GM12891 (cell line): ENCODE measurements around the gene CRCP.
"Not testable (repeated sequence)": the region's sequence is repeated elsewhere in the genome, so short reads cannot be mapped to it uniquely, and the experiment has no call there.

Source experiments
- DNase-seq: peaks from one replicate; pipeline ENCODE4 v3.0.0; 2011; ENCODE audit warnings: low spot score; ENCODE audit not compliant: insufficient read length
- FAIRE-seq: peaks from 2 replicates; lab custom pipeline; 2011; peaks lifted over from hg19 to GRCh38; lab: Jason Lieb, UNC
- PAX5 ChIP-seq: IDR thresholded peaks from 2 replicates; pipeline ENCODE4 v1.6.1; 2011; ENCODE audit warnings: low read length, moderate library complexity, mild to moderate bottlenecking; ENCODE audit not compliant: insufficient read depth, severe bottlenecking
- POLR2A ChIP-seq: IDR thresholded peaks from 2 replicates; pipeline ENCODE4 v1.6.1; 2011; ENCODE audit warnings: low read depth, low read length, control low read depth
- POLR2AphosphoS5 ChIP-seq: IDR thresholded peaks from 2 replicates; pipeline ENCODE4 v1.6.1; 2011; ENCODE audit warnings: low read depth, low read length, control low read depth
- POU2F2 ChIP-seq: IDR thresholded peaks from 2 replicates; pipeline ENCODE4 v1.6.1; 2011; ENCODE audit warnings: low read depth, mild to moderate bottlenecking, control low read depth, low read length, moderate library complexity
- SPI1 ChIP-seq: IDR thresholded peaks from 2 replicates; pipeline ENCODE4 v1.6.1; 2011; ENCODE audit warnings: low read depth, low read length, control low read depth
- TAF1 ChIP-seq: IDR thresholded peaks from 2 replicates; pipeline ENCODE4 v1.6.1; 2011; ENCODE audit warnings: low read depth, low read length, control low read depth

The CRCP gene

DNA sequence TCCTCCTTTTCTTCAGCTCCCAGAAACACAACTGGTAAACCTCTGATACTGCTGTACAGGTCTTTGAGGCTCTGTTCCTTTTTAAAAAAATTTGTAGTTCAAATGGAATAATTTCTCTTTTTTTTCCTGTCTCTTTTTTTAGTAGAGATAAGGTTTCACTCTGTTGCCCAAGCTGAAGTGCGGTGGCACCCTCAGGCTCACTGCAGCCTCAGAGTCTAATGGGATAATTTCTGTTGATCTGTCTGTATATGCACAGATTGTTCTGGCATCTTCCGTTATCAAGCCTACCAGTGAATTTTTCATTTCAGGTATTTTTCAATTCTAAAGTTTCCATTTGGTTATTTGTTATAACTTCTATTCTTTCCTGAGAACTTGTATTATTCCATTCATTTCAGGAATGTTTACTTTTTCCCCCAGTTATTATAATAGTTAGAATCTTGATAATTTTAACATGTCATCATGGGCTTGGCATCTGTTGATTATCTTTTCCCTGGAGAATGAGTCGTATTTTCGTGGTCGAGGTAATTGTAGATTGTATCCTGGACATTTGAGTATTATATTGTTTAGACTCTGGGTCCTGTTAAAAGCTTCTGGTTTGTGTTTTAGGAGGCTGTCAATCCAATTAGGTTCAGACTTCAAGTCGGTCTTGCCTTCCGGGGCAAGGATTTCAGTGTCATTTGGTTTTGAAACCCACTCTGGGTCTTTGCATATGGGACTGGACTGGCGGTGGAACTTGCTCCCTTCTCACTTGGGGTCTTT lies 24.5 kb downstream of the CRCP start:
- FAIRE-seq (no peak), DNase-seq (no peak)
- TF ChIP-seq SPI1 (no peak), POLR2A (no peak), TAF1 (no peak), POU2F2 (no peak), PAX5 (no peak), POLR2AphosphoS5 (no peak)

DNA sequence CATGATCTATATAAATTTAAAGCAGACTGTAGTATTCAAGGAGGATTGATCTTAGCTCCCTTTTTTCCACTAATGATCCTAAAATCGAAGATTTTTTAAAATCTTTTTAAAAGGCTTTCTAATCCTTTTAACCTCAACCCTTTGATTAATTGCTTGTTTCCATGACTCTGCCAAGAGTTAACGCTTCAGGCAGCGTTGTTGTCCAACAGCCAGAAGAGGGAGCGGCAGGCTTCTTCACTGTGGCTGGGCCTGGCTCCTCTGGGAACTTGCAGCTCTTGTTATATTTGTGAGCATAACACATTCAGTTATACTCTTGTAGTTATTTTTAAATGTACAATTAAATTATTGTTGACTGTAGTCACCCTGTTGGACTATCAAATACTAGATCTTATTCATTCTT lies 26.3 kb downstream of the CRCP start:
- no peak for DNase-seq
- FAIRE-seq, result no peak
- TF ChIP-seq SPI1, result no peak
- TF ChIP-seq TAF1, result no peak
- TF ChIP-seq PAX5, result no peak
- no peak for TF ChIP-seq POLR2AphosphoS5
- no peak for TF ChIP-seq POU2F2
- TF ChIP-seq POLR2A, result no peak

DNA sequence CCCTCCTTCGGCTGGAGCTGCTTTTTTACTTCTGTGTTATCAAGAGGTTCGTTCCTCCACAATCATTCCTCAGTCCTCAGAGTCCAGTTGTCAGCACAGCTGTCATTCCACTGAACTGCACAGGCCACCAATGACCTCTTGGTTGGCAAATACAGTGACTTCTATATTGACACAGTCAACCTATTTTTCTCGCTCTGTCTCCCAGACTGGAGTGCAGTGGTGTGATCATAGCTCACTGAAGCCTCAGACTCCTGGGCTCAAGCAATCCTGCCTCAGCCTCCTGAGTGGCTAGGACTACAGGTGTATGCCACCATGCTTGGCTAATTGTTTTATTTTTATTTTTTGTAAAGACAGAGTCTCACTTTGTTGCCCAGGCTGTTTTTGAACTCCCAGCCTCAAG lies 27.7 kb downstream of the CRCP start:
- no peak for TF ChIP-seq POLR2AphosphoS5
- TF ChIP-seq SPI1, result no peak
- no peak for TF ChIP-seq POLR2A
- no peak for TF ChIP-seq POU2F2
- TF ChIP-seq TAF1, result no peak
- TF ChIP-seq PAX5, result no peak
- DNase-seq (no peak), FAIRE-seq (no peak)

DNA sequence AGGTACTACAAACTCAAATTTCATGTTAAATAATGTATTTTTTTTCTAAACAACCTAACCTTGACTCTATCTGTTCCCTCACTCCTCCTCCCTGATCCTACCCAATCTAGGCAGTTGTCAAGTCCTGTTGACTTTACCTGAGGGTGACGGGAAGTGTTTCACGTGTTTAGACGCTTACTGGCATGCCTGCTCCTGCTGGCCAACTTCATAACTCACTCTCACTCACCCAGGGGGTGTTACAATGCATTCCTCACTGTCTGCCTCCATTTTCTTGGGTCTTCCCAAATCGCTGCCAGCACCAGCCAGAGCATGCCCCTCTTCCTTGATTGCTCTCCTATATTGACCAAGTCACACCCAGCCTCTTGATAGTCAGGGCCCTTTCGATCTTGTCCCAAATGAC lies 28.3 kb downstream of the CRCP start:
- TF ChIP-seq POLR2AphosphoS5 (no peak), POU2F2 (no peak), TAF1 (no peak), SPI1 (no peak), POLR2A (no peak), PAX5 (no peak)
- no peak for DNase-seq
- no peak for FAIRE-seq

DNA sequence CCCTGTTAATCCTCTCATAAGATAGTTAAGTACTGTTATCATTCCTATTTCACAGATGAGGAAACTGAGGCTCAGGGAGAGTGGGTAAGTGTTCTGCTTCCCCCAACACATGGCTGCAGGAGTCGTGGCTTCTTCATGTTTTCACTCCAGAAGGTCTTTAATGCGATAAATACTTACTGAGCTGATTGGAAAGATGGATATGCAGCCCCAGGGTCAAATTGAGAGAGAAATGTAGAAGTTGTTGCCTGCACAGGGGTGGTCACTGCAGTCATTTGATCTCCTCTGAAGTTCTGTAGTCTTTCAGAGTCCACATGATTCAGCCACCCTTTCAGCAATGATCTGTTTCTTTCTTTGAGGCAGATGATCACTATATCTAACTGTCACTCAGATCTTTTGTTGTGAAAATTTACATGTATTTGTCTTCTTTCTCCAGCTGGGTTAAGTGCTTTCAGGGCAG lies 29.3 kb downstream of the CRCP start:
- TF ChIP-seq PAX5 (no peak), POLR2AphosphoS5 (no peak), SPI1 (no peak), TAF1 (no peak), POLR2A (no peak), POU2F2 (no peak)
- DNase-seq, result no peak
- FAIRE-seq, result no peak

DNA sequence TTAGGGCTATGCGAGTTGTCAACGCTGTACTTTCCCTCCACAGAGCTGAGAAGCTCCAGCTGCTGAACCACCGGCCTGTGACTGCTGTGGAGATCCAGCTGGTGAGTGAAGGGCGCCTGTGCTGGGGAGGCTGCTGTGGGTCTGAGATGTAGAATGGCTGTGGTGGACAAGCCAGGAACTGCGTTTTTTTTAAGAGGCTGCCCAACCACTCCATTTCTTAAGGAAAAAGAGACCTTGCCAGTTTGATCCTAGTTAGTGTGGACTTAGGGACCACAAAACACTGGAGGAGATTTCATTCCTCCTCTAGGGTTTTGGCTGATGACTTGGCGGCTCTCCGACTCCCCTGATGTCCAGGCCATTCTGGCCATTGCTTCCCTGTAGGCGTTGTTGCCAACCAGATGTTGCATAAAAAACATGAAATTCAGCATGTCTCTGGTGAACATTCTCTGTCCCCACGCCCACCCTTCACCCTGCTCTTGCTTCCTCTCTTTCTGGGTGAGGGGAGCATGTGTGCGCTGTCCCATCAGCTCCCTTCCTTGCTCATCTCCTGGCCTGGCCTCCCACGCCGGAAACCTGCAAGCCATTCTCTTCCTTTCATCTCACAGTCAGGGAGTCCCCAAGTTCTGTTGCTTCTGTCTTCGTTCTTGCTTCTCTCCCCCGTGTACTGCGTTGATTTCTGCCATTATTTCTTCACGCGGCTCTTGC lies 30.9 kb downstream of the CRCP start:
- FAIRE-seq (no peak), DNase-seq (no peak)
- no peak for TF ChIP-seq POU2F2
- no peak for TF ChIP-seq PAX5
- TF ChIP-seq SPI1, result no peak
- no peak for TF ChIP-seq TAF1
- TF ChIP-seq POLR2A, result no peak
- TF ChIP-seq POLR2AphosphoS5, result no peak

DNA sequence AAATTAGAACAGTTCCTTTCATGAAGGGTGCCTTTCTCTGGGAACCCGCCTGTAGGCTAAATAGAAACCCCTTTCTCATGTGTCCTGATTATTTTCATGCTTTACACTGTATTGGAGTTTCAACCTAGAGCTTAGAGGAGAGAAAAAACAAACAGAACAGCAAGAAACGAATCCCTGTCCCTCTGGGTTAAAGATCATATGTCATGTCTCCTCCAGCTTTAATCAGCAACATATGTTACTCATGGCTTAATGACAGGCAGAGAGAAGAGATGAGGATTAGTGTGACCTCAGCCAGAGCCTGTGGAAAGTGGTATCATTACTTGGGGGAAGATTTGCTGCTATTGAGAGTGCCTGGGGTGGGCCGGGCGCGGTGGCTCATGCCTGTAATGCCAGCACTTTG lies 32.1 kb downstream of the CRCP start:
- DNase-seq (no peak), FAIRE-seq (no peak)
- no peak for TF ChIP-seq POLR2AphosphoS5
- TF ChIP-seq PAX5, result no peak
- TF ChIP-seq SPI1, result no peak
- TF ChIP-seq TAF1, result no peak
- no peak for TF ChIP-seq POLR2A
- no peak for TF ChIP-seq POU2F2

DNA sequence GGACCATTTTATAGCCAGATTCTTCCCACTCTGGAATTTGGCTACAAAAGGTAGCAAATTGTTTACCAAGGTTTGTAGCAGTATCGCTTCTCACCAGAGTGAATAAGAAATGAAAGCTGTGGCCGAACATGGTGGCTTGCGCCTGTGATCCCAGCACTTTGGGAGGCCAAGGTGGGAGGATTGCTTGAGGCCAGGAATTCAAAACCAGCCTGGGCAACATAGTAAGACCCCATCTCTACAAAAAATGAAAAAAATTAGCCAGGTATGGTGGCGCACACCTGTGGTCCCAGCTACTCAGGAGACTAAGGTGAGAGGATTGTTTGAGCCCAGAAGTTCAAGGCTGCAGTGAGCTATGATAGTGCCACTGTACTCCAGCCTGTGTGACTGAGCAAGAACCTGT lies 33.0 kb downstream of the CRCP start:
- FAIRE-seq, DNase-seq: not testable (repeated sequence)

DNA sequence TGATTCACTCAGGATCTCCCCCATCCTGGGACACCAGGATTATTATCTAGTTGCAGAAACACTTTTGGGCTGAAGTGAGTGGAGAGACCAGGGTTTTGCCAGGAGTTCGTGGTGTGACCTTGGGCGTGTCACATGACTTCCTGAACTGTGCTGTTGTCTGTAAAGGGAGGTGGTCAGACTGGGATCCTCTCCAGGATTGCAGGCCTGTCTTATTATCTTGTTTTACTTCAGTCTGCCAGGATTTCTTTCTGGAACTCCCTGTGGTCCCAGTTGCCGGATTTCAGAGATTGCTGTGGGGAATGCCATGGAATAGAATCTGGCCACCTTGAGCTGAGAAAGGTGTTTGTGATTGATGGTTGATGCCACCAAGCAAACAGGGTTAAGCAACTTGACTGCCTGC lies 35.8 kb downstream of the CRCP start:
- no peak for DNase-seq
- no peak for FAIRE-seq
- no peak for TF ChIP-seq POLR2AphosphoS5
- no peak for TF ChIP-seq POLR2A
- TF ChIP-seq SPI1, result no peak

DNA sequence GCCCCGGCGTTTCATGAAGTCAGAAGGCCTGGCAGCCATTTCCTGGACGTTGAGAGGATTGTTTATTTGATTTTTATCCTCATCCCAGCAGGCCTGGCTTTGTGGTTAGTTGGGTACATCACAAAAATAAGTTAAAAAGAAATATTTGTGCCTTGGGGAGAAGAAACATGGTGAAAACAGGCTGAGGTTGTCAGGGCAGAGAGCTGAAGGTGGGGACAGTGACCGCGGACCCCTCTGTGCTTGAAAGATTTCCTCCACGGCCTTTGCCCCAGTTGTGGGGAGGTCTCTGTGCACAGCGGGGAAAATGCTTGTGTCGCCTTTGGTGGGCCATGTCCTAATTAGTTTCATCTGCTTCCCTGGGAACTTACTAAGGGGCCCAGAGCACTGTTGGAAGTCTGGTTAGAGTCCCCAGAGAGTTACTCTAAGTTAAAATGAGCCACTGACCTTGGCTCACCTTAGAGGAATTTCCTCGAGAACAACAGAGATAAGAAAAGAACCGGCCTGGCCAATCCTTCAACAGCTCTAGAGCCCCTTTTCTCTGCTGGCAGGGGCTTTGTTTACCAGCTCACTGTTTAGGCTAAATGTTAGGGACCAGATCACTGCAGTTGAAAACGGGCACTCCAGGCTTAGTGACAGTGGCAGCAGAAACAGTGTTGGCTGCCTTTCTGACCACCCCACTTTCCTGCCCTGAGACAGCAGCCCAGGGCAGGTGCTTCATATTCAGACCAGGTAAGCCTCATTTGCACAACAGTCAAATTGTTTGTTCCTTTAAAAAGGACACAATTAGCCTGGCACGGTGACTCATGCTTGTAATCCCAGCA lies 37.9 kb downstream of the CRCP start:
- FAIRE-seq (no peak), DNase-seq (no peak)
- TF ChIP-seq SPI1 (no peak), POLR2A (no peak), POLR2AphosphoS5 (no peak), TAF1 (no peak), PAX5 (no peak), POU2F2 (no peak)

DNA sequence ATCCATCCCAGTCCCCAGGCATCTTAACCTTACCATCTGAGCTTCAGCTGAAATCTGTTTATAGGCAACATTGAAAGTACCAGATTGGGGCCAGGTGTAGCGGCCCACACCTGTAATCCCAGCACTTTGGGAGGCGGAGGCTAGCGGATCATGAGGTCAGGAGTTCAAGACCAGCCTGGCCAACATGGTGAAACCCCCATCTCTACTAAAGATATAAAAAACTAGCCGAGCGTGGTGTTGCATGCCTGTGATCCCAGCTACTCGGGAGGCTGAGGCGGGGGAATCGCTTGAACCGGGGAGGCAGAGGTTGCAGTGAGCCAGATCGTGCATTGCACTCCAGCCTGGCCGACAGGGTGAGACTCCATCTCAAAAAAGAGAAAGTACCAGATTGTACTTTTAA lies 39.0 kb downstream of the CRCP start:
- no peak for DNase-seq
- no peak for TF ChIP-seq PAX5
- no peak for TF ChIP-seq TAF1
- no peak for TF ChIP-seq POLR2AphosphoS5
- no peak for TF ChIP-seq SPI1
- no peak for TF ChIP-seq POLR2A
- TF ChIP-seq POU2F2, result no peak
- no peak for FAIRE-seq

DNA sequence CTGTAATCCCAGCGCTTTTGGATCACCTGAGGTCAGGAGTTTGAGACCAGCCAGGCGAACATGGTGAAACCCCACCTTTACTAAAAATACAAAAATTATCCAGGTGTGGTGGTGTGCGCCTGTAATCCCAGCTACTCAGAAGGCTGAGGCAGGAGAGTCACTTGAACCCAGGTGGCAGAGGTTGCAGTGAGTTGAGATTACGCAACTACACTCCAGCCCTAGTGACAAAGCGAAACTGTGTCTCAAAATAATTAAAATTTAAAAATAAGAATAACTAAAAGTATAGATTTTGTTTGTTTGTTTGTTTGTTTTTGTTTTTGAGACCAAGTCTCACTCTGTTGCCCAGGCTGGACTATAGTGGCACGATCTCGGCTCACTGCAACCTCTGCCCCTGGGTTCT lies 41.4 kb downstream of the CRCP start:
- DNase-seq, FAIRE-seq: not testable (repeated sequence)
